IMR-90 (cell line): ENCODE measurements around the gene WDR1. TPM values are rescaled to one million over a fixed set of nuclear protein-coding genes. Genes with fewer than 3 reads are reported as not detected.

Source experiments
- ATAC-seq: fragments of 200-7000 bp; cut with Tn5 transposase; 2 replicates; pipeline ENCODE4 v1.9.1; 2020; ENCODE audit warnings: low read depth, mild to moderate bottlenecking, moderate library complexity
- BruUV-seq: library from RNA; stranded (reverse); fragments of 400-500 nt; replicated peaks from 2 replicates; lab custom pipeline; 2021; lab: Mats Ljungman, UMichigan
- CTCF ChIA-PET: fragments of 300-600 bp; formaldehyde crosslinking; extraction: SDS; loops from one replicate; lab custom pipeline; 2021; ENCODE audit warnings: antibody characterized with exemption; lab: Yijun Ruan, JAX
- POLR2A ChIA-PET: fragments of 300-600 bp; sonication (Branson Sonifier 250); formaldehyde crosslinking; loops from one replicate; lab custom pipeline; 2022; ENCODE audit warnings: antibody characterized with exemption; ENCODE audit not compliant: unreplicated experiment; lab: Charles Lee
- DNase-seq: peaks from one replicate; pipeline ENCODE4 v3.0.0; 2013
- H2AFZ ChIP-seq: replicated peaks from 2 replicates; pipeline ENCODE3; 2013; ENCODE audit warnings: low read length, mild to moderate bottlenecking; ENCODE audit not compliant: poor library complexity
- H2AK5ac ChIP-seq: 2 replicates; pipeline ENCODE4 v1.6.1; 2013; ENCODE audit warnings: low read depth, low read length, inconsistent platforms
- H2AK9ac ChIP-seq: replicated peaks from 2 replicates; pipeline ENCODE3; 2013; ENCODE audit warnings: mild to moderate bottlenecking, low read depth, low read length, moderate library complexity; ENCODE audit not compliant: poor library complexity
- H2BK120ac ChIP-seq: 2 replicates; pipeline ENCODE4 v1.6.1; 2013; ENCODE audit warnings: low read depth, low read length, inconsistent platforms
- H2BK15ac ChIP-seq: 3 replicates; pipeline ENCODE4 v1.6.1; 2013; ENCODE audit warnings: low read depth, low read length, inconsistent platforms
- H2BK20ac ChIP-seq: 2 replicates; pipeline ENCODE4 v1.6.1; 2013; ENCODE audit warnings: low read depth, mild to moderate bottlenecking, inconsistent platforms, low read length, moderate library complexity
- H2BK5ac ChIP-seq: 2 replicates; pipeline ENCODE4 v1.6.1; 2013; ENCODE audit warnings: mild to moderate bottlenecking, low read depth, low read length, inconsistent platforms; ENCODE audit not compliant: poor library complexity, severe bottlenecking
- H3K14ac ChIP-seq: replicated peaks from 2 replicates; pipeline ENCODE4 v1.6.1; 2013; ENCODE audit warnings: low read depth, low read length, inconsistent platforms
- H3K18ac ChIP-seq: 2 replicates; pipeline ENCODE4 v1.6.1; 2013; ENCODE audit warnings: low read depth, low read length, control low read depth
- H3K23ac ChIP-seq: 2 replicates; pipeline ENCODE4 v1.6.1; 2013; ENCODE audit warnings: low read depth, low read length, inconsistent platforms
- H3K27ac ChIP-seq: 2 replicates; pipeline ENCODE4 v1.5.1; 2013; ENCODE audit warnings: mild to moderate bottlenecking, control low read depth, low read length; ENCODE audit not compliant: insufficient read depth
- H3K27me3 ChIP-seq: 2 replicates; pipeline ENCODE4 v1.6.1; 2013; ENCODE audit warnings: low read length; ENCODE audit not compliant: control insufficient read depth, insufficient read depth
- H3K36me3 ChIP-seq: 2 replicates; pipeline ENCODE4 v1.6.1; 2013; ENCODE audit warnings: low read length, mixed read lengths; ENCODE audit not compliant: control insufficient read depth, insufficient read depth
- H3K4ac ChIP-seq: 2 replicates; pipeline ENCODE4 v1.6.1; 2013; ENCODE audit warnings: low read depth, low read length, inconsistent platforms
- H3K4me1 ChIP-seq: 2 replicates; pipeline ENCODE4 v1.6.1; 2013; ENCODE audit warnings: low read length, mixed read lengths; ENCODE audit not compliant: control insufficient read depth, insufficient read depth
- H3K4me2 ChIP-seq: 2 replicates; pipeline ENCODE4 v1.6.1; 2013; ENCODE audit warnings: low read depth, mild to moderate bottlenecking, control low read depth, low read length, moderate library complexity
- H3K4me3 ChIP-seq: 2 replicates; pipeline ENCODE4 v1.5.1; 2013; ENCODE audit warnings: low read depth, mild to moderate bottlenecking, control low read depth, low read length, moderate library complexity; ENCODE audit not compliant: insufficient read depth
- H3K56ac ChIP-seq: 2 replicates; pipeline ENCODE4 v1.6.1; 2013; ENCODE audit warnings: low read length, inconsistent platforms; ENCODE audit not compliant: insufficient read depth; ENCODE audit errors: extremely low read depth
- H3K79me1 ChIP-seq, 2 experiments: 2 replicates each; pipeline ENCODE4 v1.6.1; 2013; ENCODE audit warnings: low read length in 2 of 2, inconsistent platforms in 1 of 2, low read depth in 1 of 2
- H3K9ac ChIP-seq: 2 replicates; pipeline ENCODE4 v1.6.1; 2013; ENCODE audit warnings: low read depth, low read length, control low read depth
- H3K9me1 ChIP-seq: 2 replicates; pipeline ENCODE4 v1.6.1; 2013; ENCODE audit warnings: low read length, inconsistent platforms; ENCODE audit not compliant: insufficient read depth
- H3K9me3 ChIP-seq: 2 replicates; pipeline ENCODE4 v1.6.1; 2013; ENCODE audit warnings: low read length; ENCODE audit not compliant: control insufficient read depth, insufficient read depth
- H4K20me1 ChIP-seq: 2 replicates; pipeline ENCODE4 v1.6.1; 2013; ENCODE audit warnings: low read length, inconsistent platforms; ENCODE audit not compliant: insufficient read depth
- H4K5ac ChIP-seq: 2 replicates; pipeline ENCODE4 v1.6.1; 2013; ENCODE audit warnings: mild to moderate bottlenecking, low read depth, low read length, control low read depth
- H4K8ac ChIP-seq, 2 experiments: 2 replicates each; pipeline ENCODE4 v1.6.1; 2013; ENCODE audit warnings: low read depth in 2 of 2, low read length in 2 of 2, control low read depth in 1 of 2, inconsistent platforms in 1 of 2
- H4K91ac ChIP-seq: 2 replicates; pipeline ENCODE4 v1.6.1; 2013; ENCODE audit warnings: low read depth, low read length, inconsistent platforms; ENCODE audit not compliant: insufficient read depth
- BHLHE40 ChIP-seq: fragments of 150-350 bp; IDR thresholded peaks from 2 replicates; pipeline ENCODE4 v1.6.1; 2016; ENCODE audit warnings: mild to moderate bottlenecking, low read depth, low read length
- CEBPB ChIP-seq: IDR thresholded peaks from 2 replicates; pipeline ENCODE4 v1.6.1; 2012; ENCODE audit warnings: low read depth, low read length, improper control_type of control experiment
- CHD1 ChIP-seq: IDR thresholded peaks from 2 replicates; pipeline ENCODE4 v1.6.1; 2012; ENCODE audit warnings: low read depth, low read length, improper control_type of control experiment
- CTCF ChIP-seq: conservative IDR thresholded peaks from 2 replicates; pipeline ENCODE4 v1.5.1; 2012; ENCODE audit warnings: mild to moderate bottlenecking, low read depth, low read length, improper control_type of control experiment
- FOS ChIP-seq: fragments of 150-350 bp; IDR thresholded peaks from 2 replicates; pipeline ENCODE4 v1.6.1; 2016; ENCODE audit warnings: low read depth, low read length
- MAFK ChIP-seq: IDR thresholded peaks from 2 replicates; pipeline ENCODE4 v1.6.1; 2012; ENCODE audit warnings: low read depth, low read length, improper control_type of control experiment
- MAZ ChIP-seq: IDR thresholded peaks from 2 replicates; pipeline ENCODE4 v1.6.1; 2012; ENCODE audit warnings: low read depth, mild to moderate bottlenecking, low read length, improper control_type of control experiment, moderate library complexity, borderline replicate concordance
- MXI1 ChIP-seq: IDR thresholded peaks from 2 replicates; pipeline ENCODE4 v1.6.1; 2012; ENCODE audit warnings: low read depth, mild to moderate bottlenecking, low read length, moderate library complexity, borderline replicate concordance
- NFE2L2 ChIP-seq: fragments of 150-350 bp; IDR thresholded peaks from 2 replicates; pipeline ENCODE4 v1.6.1; 2016; ENCODE audit warnings: low read depth, mild to moderate bottlenecking, low read length
- POLR2A ChIP-seq: IDR thresholded peaks from 2 replicates; pipeline ENCODE4 v1.6.1; 2012; ENCODE audit warnings: mild to moderate bottlenecking, low read depth, low read length
- RAD21 ChIP-seq: IDR thresholded peaks from 2 replicates; pipeline ENCODE4 v1.6.1; 2012; ENCODE audit warnings: low read length, improper control_type of control experiment
- RCOR1 ChIP-seq: IDR thresholded peaks from 2 replicates; pipeline ENCODE4 v1.6.1; 2012; ENCODE audit warnings: mild to moderate bottlenecking, low read length, improper control_type of control experiment; ENCODE audit not compliant: insufficient replicate concordance
- RFX5 ChIP-seq: IDR thresholded peaks from 2 replicates; pipeline ENCODE4 v1.8.0; 2012; ENCODE audit warnings: low read depth, mild to moderate bottlenecking, low read length, moderate library complexity
- SMC3 ChIP-seq: fragments of 150-350 bp; IDR thresholded peaks from 2 replicates; pipeline ENCODE4 v1.6.1; 2016; ENCODE audit warnings: low read depth, mild to moderate bottlenecking, antibody characterized with exemption, low read length, moderate library complexity
- WGBS, 2 experiments: methylation state at CpG; one replicate each; pipeline versions ENCODE4 v1.1.5 to v1.1.7; 2013; ENCODE audit warnings: missing lambda C conversion rate in 2 of 2; ENCODE audit not compliant: insufficient read length in 1 of 2; ENCODE audit errors: extremely low coverage in 2 of 2; 5-methylcytosine and 5-hydroxymethylcytosine counted together
- dilution Hi-C: fragments of 300-500 bp; cut with HindIII; formaldehyde crosslinking; loops from one replicate; pipeline ENCODE4 v1.14.3; 2018; ENCODE audit warnings: low sequenced_read_pairs; ENCODE audit not compliant: unreplicated experiment
- in situ Hi-C: fragments of 300-500 bp; cut with MboI; formaldehyde crosslinking; loops from 3 replicates; pipeline ENCODE4 v1.14.3; 2019; ENCODE audit warnings: low sequenced_read_pairs, inconsistent platforms, mixed read lengths
- intact Hi-C: fragments of 100-400 bp; cut with micrococcal nuclease; formaldehyde crosslinking; loops from 2 replicates; pipeline ENCODE4 v1.10.0; 2022
- polyA plus RNA-seq, 3 experiments: library from polyadenylated mRNA; depleted of rRNA; stranded (reverse); fragments of >200 nt; gene quantifications; 2 replicates each; pipeline ENCODE4 v1.2.3, GENCODE V29; 2012; ENCODE audit warnings: low replicate concordance in 1 of 3
- total RNA-seq: library from RNA; depleted of rRNA; stranded (reverse); fragments of >200 nt; gene quantifications from 2 replicates; pipeline ENCODE4 v1.2.3, GENCODE V29; 2012
- TF ChIP-seq, protein P1 (sequence below): fragments of 150-350 bp; IDR thresholded peaks from 2 replicates; pipeline ENCODE4 v1.6.1; 2017; ENCODE audit warnings: mild to moderate bottlenecking, antibody characterized with exemption, low read length, low read depth
- TF ChIP-seq, protein P2 (sequence below): fragments of 150-350 bp; IDR thresholded peaks from 2 replicates; pipeline ENCODE4 v1.6.1; 2016; ENCODE audit warnings: low read depth, mild to moderate bottlenecking, low read length, moderate library complexity, borderline replicate concordance

The WDR1 gene
- total and polyA plus RNA-seq, 2 of the 4 experiments (the other 2 are of a cell fraction), result 725 to 992 TPM

- Histone ChIP-seq H3K9me3 (no peaks in the 10 kb centered on the region), H3K4ac (no peak overlapping the region), H3K23ac (no peak overlapping the region), H2AK9ac (no peak overlapping the region), H4K91ac (no peak overlapping the region), H3K36me3 (no peaks in the 10 kb centered on the region), H3K27me3 (no peaks in the 10 kb centered on the region), H4K8ac (no peak overlapping the region), H3K4me1 (no peaks in the 10 kb centered on the region), H3K9ac (no peak overlapping the region), H4K20me1 (no peaks in the 10 kb centered on the region), H3K27ac (no peak overlapping the region), H3K4me2 (no peak overlapping the region), H4K5ac (no peak overlapping the region), H2BK5ac (no peak overlapping the region), H2BK120ac (no peak overlapping the region), H2BK20ac (no peak overlapping the region), H3K18ac (no peak overlapping the region), H2AK5ac (no peak overlapping the region), H3K79me1 (no peaks in the 10 kb centered on the region), H3K14ac (no peak overlapping the region), H3K4me3 (no peak overlapping the region), H3K56ac (no peak overlapping the region), H2BK15ac (no peak overlapping the region), H2AFZ (no peak overlapping the region), H3K9me1 (no peaks in the 10 kb centered on the region)
- in situ Hi-C loops (no loop called here), dilution Hi-C loops (no loop called here), intact Hi-C loops (no loop called here)
- WGBS, 2 experiments, result 63% methylated on average over 6 of the region's 11 CpGs; no CpG with 5 or more reads in 1 of the 2 experiments
- no peak for ATAC-seq
- no peak for DNase-seq
- TF ChIP-seq CEBPB (no peak), RCOR1 (no peak), CTCF (no peak), POLR2A (no peak), CHD1 (no peak), MXI1 (no peak), FOS (no peak), RAD21 (no peak), BHLHE40 (no peak), SMC3 (no peak), MAZ (no peak), RFX5 (no peak), NFE2L2 (no peak), MAFK (no peak)
- TF ChIP-seq, protein P1, sequence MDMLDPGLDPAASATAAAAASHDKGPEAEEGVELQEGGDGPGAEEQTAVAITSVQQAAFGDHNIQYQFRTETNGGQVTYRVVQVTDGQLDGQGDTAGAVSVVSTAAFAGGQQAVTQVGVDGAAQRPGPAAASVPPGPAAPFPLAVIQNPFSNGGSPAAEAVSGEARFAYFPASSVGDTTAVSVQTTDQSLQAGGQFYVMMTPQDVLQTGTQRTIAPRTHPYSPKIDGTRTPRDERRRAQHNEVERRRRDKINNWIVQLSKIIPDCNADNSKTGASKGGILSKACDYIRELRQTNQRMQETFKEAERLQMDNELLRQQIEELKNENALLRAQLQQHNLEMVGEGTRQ, result no peak
- TF ChIP-seq, protein P2, sequence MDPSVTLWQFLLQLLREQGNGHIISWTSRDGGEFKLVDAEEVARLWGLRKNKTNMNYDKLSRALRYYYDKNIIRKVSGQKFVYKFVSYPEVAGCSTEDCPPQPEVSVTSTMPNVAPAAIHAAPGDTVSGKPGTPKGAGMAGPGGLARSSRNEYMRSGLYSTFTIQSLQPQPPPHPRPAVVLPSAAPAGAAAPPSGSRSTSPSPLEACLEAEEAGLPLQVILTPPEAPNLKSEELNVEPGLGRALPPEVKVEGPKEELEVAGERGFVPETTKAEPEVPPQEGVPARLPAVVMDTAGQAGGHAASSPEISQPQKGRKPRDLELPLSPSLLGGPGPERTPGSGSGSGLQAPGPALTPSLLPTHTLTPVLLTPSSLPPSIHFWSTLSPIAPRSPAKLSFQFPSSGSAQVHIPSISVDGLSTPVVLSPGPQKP, result no peak
- CTCF ChIA-PET, result no interaction called here
- BruUV-seq, result no TSS peak
- POLR2A ChIA-PET, result no interaction called here
These were observed 65.0 kb downstream of the WDR1 start for GRCh38 chr4:10051517-10052135.
